GM23338 (cell line): ENCODE measurements around the gene B4GALNT2. TPM values are rescaled to one million over a fixed set of nuclear protein-coding genes. Genes with fewer than 3 reads are reported as not detected.

Source experiments
- ATAC-seq: fragments of 200-7000 bp; cut with Tn5 transposase; 3 replicates; pipeline ENCODE4 v1.9.1; 2020
- DNase-seq: peaks from one replicate; pipeline ENCODE4 v3.0.0-alpha.2; 2015; ENCODE audit warnings: low spot score
- H2AFZ ChIP-seq: fragments of 200-600 bp; sonication (generic); 2 replicates; pipeline ENCODE4 v1.8.0; 2016; ENCODE audit warnings: antibody characterized with exemption, mild to moderate bottlenecking, moderate library complexity
- H3F3A ChIP-seq: fragments of 200-600 bp; sonication (generic); replicated peaks from 2 replicates; pipeline ENCODE4 v1.8.0; 2017; ENCODE audit warnings: antibody characterized with exemption, mixed run types, low read depth
- H3K27ac ChIP-seq: fragments of 200-600 bp; sonication (generic); 2 replicates; pipeline ENCODE4 v1.6.1; 2016; ENCODE audit warnings: low read depth
- H3K27me3 ChIP-seq: fragments of 200-600 bp; sonication (generic); 2 replicates; pipeline ENCODE4 v1.8.0; 2016; ENCODE audit warnings: mild to moderate bottlenecking, mixed run types, moderate library complexity; ENCODE audit not compliant: insufficient read depth
- H3K36me3 ChIP-seq: fragments of 200-600 bp; sonication (generic); 2 replicates; pipeline ENCODE4 v1.8.0; 2016; ENCODE audit warnings: mild to moderate bottlenecking; ENCODE audit not compliant: insufficient read depth
- H3K4me1 ChIP-seq: fragments of 200-600 bp; sonication (generic); 2 replicates; pipeline ENCODE4 v1.8.0; 2016; ENCODE audit warnings: mild to moderate bottlenecking, moderate library complexity; ENCODE audit not compliant: insufficient read depth
- H3K4me2 ChIP-seq: fragments of 200-600 bp; sonication (generic); 2 replicates; pipeline ENCODE4 v1.7.1; 2017; ENCODE audit warnings: mixed run types
- H3K4me3 ChIP-seq: fragments of 200-600 bp; sonication (generic); 2 replicates; pipeline ENCODE4 v1.6.1; 2016; ENCODE audit warnings: mixed run types
- H3K79me2 ChIP-seq: fragments of 200-600 bp; sonication (generic); replicated peaks from 2 replicates; pipeline ENCODE4 v1.8.0; 2017; ENCODE audit warnings: mild to moderate bottlenecking; ENCODE audit not compliant: insufficient read depth
- H3K9me2 ChIP-seq: fragments of 200-600 bp; sonication (generic); 2 replicates; pipeline ENCODE4 v1.8.0; 2017; ENCODE audit not compliant: insufficient read depth
- H4K20me1 ChIP-seq: fragments of 200-600 bp; sonication (generic); replicated peaks from 2 replicates; pipeline ENCODE4 v1.8.0; 2017; ENCODE audit warnings: mild to moderate bottlenecking; ENCODE audit not compliant: insufficient read depth
- H3K27ac Mint-ChIP-seq: 2 replicates; pipeline ENCODE4 v1.8.0; 2020; ENCODE audit warnings: inconsistent platforms, mild to moderate bottlenecking, moderate library complexity, mixed read lengths
- H3K27me3 Mint-ChIP-seq: 3 replicates; pipeline ENCODE4 v1.8.0; 2022; ENCODE audit warnings: low read depth, mild to moderate bottlenecking, moderate library complexity, mixed read lengths, inconsistent platforms; ENCODE audit not compliant: insufficient read depth, poor library complexity
- H3K36me3 Mint-ChIP-seq: 3 replicates; pipeline ENCODE4 v1.8.0; 2021; ENCODE audit warnings: low read depth, mild to moderate bottlenecking, inconsistent platforms, moderate library complexity, mixed read lengths
- H3K4me1 Mint-ChIP-seq: 3 replicates; pipeline ENCODE4 v1.8.0; 2020; ENCODE audit warnings: mild to moderate bottlenecking, inconsistent platforms, mixed read lengths
- H3K4me3 Mint-ChIP-seq: 3 replicates; pipeline ENCODE4 v1.8.0; 2021; ENCODE audit warnings: moderate library complexity, mild to moderate bottlenecking, inconsistent platforms, mixed read lengths
- H3K9me3 Mint-ChIP-seq: 3 replicates; pipeline ENCODE4 v1.8.0; 2020; ENCODE audit warnings: moderate library complexity, mild to moderate bottlenecking, inconsistent platforms, mixed read lengths
- CREB1 ChIP-seq: fragments of 250-450 bp; sonication (Bioruptor Pico); IDR thresholded peaks from 2 replicates; pipeline ENCODE4 v1.5.0; 2020; ENCODE audit warnings: low read depth, mild to moderate bottlenecking, moderate library complexity
- ETS1 ChIP-seq: IDR thresholded peaks from 2 replicates; pipeline ENCODE4 v1.6.1; 2016; ENCODE audit warnings: antibody characterized with exemption
- EZH2 ChIP-seq: fragments of 200-600 bp; sonication (generic); IDR thresholded peaks from one replicate; pipeline ENCODE4 v1.8.0; 2017; ENCODE audit warnings: antibody characterized with exemption, mild to moderate bottlenecking, low read depth; ENCODE audit not compliant: unreplicated experiment
- EZH2phosphoT487 ChIP-seq: fragments of 200-600 bp; sonication (generic); IDR thresholded peaks from one replicate; pipeline ENCODE4 v1.8.1; 2018; ENCODE audit warnings: antibody characterized with exemption; ENCODE audit not compliant: unreplicated experiment
- JUNB ChIP-seq: IDR thresholded peaks from one replicate; pipeline ENCODE4 v1.6.1; 2016; ENCODE audit warnings: antibody characterized with exemption; ENCODE audit not compliant: unreplicated experiment
- NANOG ChIP-seq: IDR thresholded peaks from 2 replicates; pipeline ENCODE4 v1.6.1; 2016; ENCODE audit warnings: antibody characterized with exemption, borderline replicate concordance
- POLR2AphosphoS5 ChIP-seq: IDR thresholded peaks from 2 replicates; pipeline ENCODE4 v1.6.1; 2016; ENCODE audit warnings: antibody characterized with exemption, low read depth
- REST ChIP-seq: IDR thresholded peaks from one replicate; pipeline ENCODE4 v1.6.1; 2018; ENCODE audit warnings: antibody characterized with exemption; ENCODE audit not compliant: unreplicated experiment
- STAT1 ChIP-seq: IDR thresholded peaks from one replicate; pipeline ENCODE4 v1.6.1; 2016; ENCODE audit warnings: antibody characterized with exemption; ENCODE audit not compliant: unreplicated experiment
- ZNF114 ChIP-seq: fragments of 250-450 bp; sonication (Bioruptor Pico); IDR thresholded peaks from 2 replicates; pipeline ENCODE4 v1.5.0; 2020; ENCODE audit warnings: mild to moderate bottlenecking, moderate library complexity
- ZNF331 ChIP-seq: fragments of 250-450 bp; sonication (Bioruptor Pico); IDR thresholded peaks from 2 replicates; pipeline ENCODE4 v1.5.0; 2020; ENCODE audit warnings: low read depth, mild to moderate bottlenecking, moderate library complexity
- polyA plus RNA-seq: library from polyadenylated mRNA; unstranded; fragments of >200 nt; fragmentation: Nextera tagmentation; extraction: Ambion mirVana; gene quantifications from 2 replicates; pipeline ENCODE4 v1.2.1, GENCODE V29; 2016
- total RNA-seq: library from RNA; depleted of rRNA; stranded (reverse); fragments of >200 nt; shearing (Covaris generic); gene quantifications from 2 replicates; pipeline ENCODE4 v1.2.3, GENCODE V29; 2014
- TF ChIP-seq, protein P1 (sequence below), 2 experiments: fragments of 200-600 bp in 1 of 2; sonication (generic) in 1 of 2; conservative IDR thresholded peaks; 2 replicates each; pipeline versions ENCODE4 v1.5.1 to v1.6.1; 2016 to 2017; ENCODE audit warnings: antibody characterized with exemption in 2 of 2, low read depth in 2 of 2, mild to moderate bottlenecking in 2 of 2, moderate library complexity in 1 of 2
- TF ChIP-seq, protein P2 (sequence below): fragments of 250-450 bp; sonication (Bioruptor Pico); IDR thresholded peaks from 2 replicates; pipeline ENCODE4 v1.5.0; 2020; ENCODE audit warnings: mild to moderate bottlenecking, moderate library complexity

B4GALNT2 gene
- total and polyA plus RNA-seq, 2 experiments from 2014 or later: not detected

DNA sequence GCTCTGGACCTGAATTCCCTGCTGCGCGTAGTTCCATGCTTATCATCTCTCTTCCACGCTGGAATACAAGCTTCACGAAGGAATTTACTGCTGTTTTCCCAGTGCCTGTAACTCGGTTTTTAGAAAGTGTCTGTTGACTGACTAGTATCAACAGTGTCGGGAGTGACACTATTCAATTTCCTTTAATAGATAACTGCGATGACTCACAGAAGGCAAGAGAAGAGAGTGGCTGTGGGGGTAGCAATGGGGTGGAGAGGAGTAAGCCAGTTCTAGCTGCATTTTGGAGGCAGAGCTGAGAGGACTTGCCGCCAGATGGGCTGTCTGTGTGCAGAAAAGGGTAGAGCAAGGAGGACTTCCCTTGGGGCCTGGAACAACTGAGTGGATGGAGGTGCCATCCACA lies 25.2 kb downstream of the B4GALNT2 start:
- Histone ChIP-seq H3F3A (no peaks in the 10 kb centered on the region), H4K20me1 (no peaks in the 10 kb centered on the region), H3K4me3 (no peak overlapping the region), H3K79me2 (no peaks in the 10 kb centered on the region), H3K4me1 (no peaks in the 10 kb centered on the region), H3K9me2 (no peaks in the 10 kb centered on the region), H3K27ac (no peak overlapping the region), H3K27me3 (no peaks in the 10 kb centered on the region), H3K36me3 (no peaks in the 10 kb centered on the region), H3K4me2 (no peak overlapping the region), H2AFZ (no peak overlapping the region)
- H3K27me3 Mint-ChIP-seq: peaks cover 7% of the 10 kb centered on the region
- no peaks in the 10 kb centered on the region; the same call in 2 of the 3 replicates for H3K9me3 Mint-ChIP-seq
- no peaks in the 10 kb centered on the region for H3K4me1 Mint-ChIP-seq
- ATAC-seq: no peak
- H3K27ac Mint-ChIP-seq: no peak overlapping the region
- no peak for DNase-seq
- TF ChIP-seq POLR2AphosphoS5 (no peak), ZNF114 (CRISPR knock-in tag) (no peak), CREB1 (no peak), EZH2phosphoT487 (no peak), ZNF331 (CRISPR knock-in tag) (no peak), EZH2 (no peak), STAT1 (no peak), ETS1 (no peak), NANOG (no peak), REST (no peak), JUNB (no peak)
- TF ChIP-seq, protein P1, sequence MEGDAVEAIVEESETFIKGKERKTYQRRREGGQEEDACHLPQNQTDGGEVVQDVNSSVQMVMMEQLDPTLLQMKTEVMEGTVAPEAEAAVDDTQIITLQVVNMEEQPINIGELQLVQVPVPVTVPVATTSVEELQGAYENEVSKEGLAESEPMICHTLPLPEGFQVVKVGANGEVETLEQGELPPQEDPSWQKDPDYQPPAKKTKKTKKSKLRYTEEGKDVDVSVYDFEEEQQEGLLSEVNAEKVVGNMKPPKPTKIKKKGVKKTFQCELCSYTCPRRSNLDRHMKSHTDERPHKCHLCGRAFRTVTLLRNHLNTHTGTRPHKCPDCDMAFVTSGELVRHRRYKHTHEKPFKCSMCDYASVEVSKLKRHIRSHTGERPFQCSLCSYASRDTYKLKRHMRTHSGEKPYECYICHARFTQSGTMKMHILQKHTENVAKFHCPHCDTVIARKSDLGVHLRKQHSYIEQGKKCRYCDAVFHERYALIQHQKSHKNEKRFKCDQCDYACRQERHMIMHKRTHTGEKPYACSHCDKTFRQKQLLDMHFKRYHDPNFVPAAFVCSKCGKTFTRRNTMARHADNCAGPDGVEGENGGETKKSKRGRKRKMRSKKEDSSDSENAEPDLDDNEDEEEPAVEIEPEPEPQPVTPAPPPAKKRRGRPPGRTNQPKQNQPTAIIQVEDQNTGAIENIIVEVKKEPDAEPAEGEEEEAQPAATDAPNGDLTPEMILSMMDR (conservative IDR thresholded peaks at IDR 0.05; ENCODE audit: low read depth in 2 of 2): no peak
- TF ChIP-seq, protein P2, sequence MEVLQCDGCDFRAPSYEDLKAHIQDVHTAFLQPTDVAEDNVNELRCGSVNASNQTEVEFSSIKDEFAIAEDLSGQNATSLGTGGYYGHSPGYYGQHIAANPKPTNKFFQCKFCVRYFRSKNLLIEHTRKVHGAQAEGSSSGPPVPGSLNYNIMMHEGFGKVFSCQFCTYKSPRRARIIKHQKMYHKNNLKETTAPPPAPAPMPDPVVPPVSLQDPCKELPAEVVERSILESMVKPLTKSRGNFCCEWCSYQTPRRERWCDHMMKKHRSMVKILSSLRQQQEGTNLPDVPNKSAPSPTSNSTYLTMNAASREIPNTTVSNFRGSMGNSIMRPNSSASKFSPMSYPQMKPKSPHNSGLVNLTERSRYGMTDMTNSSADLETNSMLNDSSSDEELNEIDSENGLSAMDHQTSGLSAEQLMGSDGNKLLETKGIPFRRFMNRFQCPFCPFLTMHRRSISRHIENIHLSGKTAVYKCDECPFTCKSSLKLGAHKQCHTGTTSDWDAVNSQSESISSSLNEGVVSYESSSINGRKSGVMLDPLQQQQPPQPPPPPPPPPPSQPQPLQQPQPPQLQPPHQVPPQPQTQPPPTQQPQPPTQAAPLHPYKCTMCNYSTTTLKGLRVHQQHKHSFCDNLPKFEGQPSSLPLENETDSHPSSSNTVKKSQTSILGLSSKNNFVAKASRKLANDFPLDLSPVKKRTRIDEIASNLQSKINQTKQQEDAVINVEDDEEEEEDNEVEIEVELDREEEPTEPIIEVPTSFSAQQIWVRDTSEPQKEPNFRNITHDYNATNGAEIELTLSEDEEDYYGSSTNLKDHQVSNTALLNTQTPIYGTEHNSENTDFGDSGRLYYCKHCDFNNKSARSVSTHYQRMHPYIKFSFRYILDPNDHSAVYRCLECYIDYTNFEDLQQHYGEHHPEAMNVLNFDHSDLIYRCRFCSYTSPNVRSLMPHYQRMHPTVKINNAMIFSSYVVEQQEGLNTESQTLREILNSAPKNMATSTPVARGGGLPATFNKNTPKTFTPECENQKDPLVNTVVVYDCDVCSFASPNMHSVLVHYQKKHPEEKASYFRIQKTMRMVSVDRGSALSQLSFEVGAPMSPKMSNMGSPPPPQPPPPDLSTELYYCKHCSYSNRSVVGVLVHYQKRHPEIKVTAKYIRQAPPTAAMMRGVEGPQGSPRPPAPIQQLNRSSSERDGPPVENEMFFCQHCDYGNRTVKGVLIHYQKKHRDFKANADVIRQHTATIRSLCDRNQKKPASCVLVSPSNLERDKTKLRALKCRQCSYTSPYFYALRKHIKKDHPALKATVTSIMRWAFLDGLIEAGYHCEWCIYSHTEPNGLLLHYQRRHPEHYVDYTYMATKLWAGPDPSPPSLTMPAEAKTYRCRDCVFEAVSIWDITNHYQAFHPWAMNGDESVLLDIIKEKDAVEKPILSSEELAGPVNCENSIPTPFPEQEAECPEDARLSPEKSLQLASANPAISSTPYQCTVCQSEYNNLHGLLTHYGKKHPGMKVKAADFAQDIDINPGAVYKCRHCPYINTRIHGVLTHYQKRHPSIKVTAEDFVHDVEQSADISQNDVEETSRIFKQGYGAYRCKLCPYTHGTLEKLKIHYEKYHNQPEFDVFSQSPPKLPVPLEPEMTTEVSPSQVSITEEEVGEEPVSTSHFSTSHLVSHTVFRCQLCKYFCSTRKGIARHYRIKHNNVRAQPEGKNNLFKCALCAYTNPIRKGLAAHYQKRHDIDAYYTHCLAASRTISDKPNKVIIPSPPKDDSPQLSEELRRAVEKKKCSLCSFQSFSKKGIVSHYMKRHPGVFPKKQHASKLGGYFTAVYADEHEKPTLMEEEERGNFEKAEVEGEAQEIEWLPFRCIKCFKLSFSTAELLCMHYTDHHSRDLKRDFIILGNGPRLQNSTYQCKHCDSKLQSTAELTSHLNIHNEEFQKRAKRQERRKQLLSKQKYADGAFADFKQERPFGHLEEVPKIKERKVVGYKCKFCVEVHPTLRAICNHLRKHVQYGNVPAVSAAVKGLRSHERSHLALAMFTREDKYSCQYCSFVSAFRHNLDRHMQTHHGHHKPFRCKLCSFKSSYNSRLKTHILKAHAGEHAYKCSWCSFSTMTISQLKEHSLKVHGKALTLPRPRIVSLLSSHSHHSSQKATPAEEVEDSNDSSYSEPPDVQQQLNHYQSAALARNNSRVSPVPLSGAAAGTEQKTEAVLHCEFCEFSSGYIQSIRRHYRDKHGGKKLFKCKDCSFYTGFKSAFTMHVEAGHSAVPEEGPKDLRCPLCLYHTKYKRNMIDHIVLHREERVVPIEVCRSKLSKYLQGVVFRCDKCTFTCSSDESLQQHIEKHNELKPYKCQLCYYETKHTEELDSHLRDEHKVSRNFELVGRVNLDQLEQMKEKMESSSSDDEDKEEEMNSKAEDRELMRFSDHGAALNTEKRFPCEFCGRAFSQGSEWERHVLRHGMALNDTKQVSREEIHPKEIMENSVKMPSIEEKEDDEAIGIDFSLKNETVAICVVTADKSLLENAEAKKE: no peak
- H3K4me3 Mint-ChIP-seq: no peak overlapping the region
- no peaks in the 10 kb centered on the region for H3K36me3 Mint-ChIP-seq
